GM18507 (cell line): Measurements from ENCODE around the gene WASF2.
"Not testable (repeated sequence)": the region's sequence is repeated elsewhere in the genome, so short reads cannot be mapped to it uniquely, and the experiment has no call there.

ENCODE experiments used
- DNase-seq: peaks from one replicate; pipeline ENCODE4 v3.0.0; 2011; ENCODE audit warnings: low read depth; ENCODE audit not compliant: insufficient read length; ENCODE audit errors: extremely low spot score
- FAIRE-seq: peaks from 2 replicates; lab custom pipeline; 2011; peaks lifted over from hg19 to GRCh38; lab: Jason Lieb, UNC

WASF2 gene

DNA sequence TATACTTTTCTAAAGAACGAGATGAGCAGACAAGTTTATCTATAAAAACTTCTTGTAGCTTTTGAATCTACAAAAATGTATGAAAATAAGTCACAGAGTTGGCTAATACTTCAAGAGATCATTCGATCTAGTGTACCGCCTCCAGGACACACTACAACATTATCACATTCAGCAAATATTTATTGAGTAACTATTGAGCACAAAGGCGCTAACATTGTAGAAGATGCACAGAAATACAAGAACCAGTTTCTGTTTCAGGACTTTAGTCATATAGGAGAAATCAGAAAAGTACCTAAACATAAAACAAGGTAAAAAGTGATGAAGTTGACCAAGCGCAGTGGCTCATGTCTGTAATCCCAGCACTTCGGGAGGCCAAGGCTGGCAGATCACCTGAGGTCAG lies 20.6 kb downstream of the WASF2 start:
- no peak for FAIRE-seq
- DNase-seq, result no peak

GRCh38 chr1:27468378-27468777 lies 21.6 kb downstream of the WASF2 start:
- FAIRE-seq, DNase-seq: not testable (repeated sequence)

DNA sequence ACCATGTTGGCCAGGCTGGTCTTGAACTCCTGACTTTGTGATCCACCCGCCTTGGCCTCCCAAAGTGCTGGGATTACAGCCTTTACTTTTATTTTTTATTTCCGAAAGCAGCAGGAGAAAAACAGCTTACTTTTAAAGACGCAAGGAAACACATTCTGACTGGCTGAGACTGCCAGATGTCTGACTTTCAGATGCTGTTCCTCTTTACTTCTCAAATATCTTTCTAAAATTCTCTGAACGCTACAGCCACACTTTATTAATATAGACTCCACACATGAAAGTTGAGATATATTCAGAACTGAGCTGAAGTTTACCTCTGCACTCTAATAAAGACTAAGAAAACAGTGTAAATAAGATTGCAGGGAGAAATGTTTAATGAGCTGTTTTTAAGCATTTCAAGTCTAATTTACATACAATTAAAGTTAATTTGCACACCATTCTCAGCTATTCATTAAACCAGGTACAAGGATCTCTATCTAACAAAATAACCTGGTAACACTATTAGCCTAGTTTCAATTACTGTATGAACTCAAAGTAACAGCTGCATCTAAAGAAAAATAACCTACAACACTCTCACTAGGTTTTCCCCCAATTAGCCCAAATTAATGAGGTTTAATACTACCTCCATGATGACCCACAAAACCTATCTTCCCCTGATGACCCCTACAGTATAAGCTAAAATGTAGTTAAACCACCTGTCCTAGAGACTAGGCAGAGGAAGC lies 24.9 kb downstream of the WASF2 start:
- DNase-seq (no peak), FAIRE-seq (no peak)

DNA sequence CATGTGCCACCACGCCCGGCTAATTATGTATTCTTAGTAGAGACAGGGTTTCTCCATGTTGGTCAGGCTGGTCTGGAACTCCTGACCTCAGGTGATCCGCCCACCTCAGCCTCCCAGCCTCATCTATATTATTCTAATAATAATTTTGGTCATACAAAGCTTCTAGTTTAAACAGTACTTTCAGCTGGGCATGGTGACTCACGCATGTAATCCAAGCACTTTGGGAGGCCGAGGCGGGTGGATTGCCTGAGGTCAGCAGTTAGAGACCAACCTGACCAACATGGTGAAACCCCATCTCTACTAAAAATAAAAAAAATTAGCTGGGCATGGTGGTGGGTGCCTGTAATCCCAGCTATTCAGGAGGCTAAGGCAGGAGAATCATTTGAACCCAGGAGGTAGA lies 26.1 kb downstream of the WASF2 start:
- FAIRE-seq, DNase-seq: not testable (repeated sequence)

DNA sequence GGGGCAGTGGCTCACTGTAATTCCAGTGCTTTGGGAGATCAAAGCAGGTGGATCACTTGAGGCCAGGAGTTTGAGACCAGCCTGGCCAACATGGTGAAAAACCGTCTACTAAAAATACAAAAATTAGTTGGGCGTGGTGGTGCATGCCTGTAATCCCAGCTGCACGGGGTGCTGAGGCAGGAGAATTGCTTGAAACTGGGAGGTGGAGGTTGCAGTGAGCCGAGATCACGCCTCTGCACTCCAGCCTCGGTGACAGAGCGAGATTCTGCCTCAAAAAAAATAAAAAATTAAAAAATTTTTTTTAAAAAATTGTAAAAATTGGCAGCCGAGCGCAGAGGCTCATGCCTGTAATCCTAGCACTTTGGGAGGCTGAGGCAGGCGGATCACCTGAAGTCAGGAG lies 31.4 kb downstream of the WASF2 start:
- not testable (repeated sequence) for FAIRE-seq, DNase-seq

DNA sequence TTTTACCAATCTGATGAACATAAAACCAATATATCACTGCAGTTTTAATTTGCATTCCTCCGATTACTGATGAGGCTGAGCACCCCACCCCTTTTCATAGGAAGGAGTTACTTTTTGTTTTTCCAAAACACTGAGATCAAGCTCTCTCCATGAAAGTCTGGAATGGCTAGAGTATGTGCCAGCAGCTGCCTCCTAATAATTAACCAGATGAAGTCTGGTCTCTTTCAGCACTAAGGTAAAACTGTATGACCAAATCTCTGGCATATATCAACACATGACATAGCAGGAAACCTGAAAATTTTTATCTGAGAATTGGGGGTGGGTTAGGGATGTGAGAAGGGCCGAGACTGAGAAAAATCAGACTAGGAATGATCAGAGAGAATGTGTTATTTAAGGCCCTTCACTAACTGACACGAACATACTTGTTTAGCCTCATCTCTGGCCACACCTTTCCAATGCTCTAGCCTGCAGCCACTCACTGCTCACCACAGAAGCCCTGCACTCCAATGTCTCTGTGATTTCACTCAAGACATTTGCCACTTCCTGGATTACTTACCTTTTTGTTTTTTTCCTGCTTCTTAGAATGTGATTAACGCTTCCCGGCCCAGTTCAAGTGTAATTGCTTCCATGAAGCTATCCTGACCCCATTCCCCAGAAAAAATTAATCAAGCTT lies 34.7 kb downstream of the WASF2 start:
- no peak for FAIRE-seq
- DNase-seq, result no peak

GRCh38 chr1:27454610-27455009 lies 35.4 kb downstream of the WASF2 start:
- DNase-seq, result no peak
- FAIRE-seq, result no peak

DNA sequence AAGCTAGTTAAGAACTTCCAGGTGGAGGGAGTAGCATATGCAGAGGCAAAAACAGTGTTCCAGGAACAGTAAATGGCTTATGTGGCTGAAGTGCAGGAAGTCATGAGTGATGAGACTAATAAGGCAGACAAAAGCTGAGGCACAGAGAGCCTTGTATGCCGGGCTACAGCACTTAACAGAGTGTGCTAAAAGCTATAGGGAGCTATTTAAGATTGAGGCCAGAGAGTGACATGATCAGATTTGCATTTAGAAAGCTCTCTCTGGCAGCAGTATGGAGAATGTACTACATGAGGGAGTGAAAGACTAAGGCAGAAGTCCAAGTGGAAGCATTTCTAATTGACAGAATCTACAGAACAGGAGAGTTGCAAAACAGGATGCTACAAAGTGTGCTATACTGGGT lies 38.6 kb downstream of the WASF2 start:
- no peak for DNase-seq
- no peak for FAIRE-seq

DNA sequence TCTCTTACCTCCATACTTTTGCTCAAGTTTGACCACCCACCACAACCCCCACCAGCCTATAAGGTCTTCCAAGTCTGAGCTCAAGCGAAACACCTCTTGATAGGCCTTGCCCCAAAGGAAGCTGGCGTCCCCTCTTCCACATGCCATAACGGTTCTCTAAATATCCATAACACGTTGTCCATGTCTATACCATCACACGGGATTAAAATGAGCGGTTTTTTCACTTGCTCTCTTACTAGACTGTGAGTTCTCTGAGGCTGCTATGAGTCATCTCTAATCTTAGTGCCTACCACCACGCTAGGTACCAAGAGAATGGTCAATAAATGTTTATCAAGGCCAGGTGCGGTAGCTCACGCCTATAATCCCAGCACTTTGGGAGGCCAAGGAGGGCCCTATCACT lies 41.0 kb downstream of the WASF2 start:
- no peak for DNase-seq
- no peak for FAIRE-seq

GRCh38 chr1:27447883-27448282 lies 42.1 kb downstream of the WASF2 start:
- DNase-seq (no peak), FAIRE-seq (no peak)

- DNase-seq (no peak), FAIRE-seq (peak; percentile 12)
Measured at GRCh38 chr1:27447399-27447798, 42.6 kb downstream of the WASF2 start.

DNA sequence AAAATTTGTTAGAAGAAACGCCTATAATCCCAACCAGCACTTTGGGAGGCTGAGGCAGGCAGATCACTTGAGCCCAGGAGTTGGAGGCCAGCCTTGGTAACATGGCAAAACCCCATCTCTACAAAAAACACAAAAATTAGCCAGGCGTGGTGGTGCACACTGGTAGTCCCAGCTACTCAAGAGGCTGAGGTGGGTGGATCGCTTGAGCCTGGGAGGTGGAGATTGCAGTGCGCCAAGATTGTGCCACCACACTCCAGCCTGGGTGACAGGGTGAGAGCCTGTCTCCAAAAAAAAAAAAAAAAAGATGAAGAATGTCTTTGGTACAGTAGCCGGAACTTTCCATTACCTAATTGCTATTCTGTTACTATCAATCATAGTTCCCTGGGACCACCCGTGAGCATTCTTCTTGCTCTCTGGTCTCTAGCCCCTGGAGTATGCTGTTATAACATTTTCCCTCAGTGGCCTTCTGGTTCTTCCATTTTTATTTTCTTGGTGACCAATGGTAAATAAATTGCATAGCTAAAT lies 43.4 kb downstream of the WASF2 start:
- FAIRE-seq, result no peak
- DNase-seq, result no peak

DNA sequence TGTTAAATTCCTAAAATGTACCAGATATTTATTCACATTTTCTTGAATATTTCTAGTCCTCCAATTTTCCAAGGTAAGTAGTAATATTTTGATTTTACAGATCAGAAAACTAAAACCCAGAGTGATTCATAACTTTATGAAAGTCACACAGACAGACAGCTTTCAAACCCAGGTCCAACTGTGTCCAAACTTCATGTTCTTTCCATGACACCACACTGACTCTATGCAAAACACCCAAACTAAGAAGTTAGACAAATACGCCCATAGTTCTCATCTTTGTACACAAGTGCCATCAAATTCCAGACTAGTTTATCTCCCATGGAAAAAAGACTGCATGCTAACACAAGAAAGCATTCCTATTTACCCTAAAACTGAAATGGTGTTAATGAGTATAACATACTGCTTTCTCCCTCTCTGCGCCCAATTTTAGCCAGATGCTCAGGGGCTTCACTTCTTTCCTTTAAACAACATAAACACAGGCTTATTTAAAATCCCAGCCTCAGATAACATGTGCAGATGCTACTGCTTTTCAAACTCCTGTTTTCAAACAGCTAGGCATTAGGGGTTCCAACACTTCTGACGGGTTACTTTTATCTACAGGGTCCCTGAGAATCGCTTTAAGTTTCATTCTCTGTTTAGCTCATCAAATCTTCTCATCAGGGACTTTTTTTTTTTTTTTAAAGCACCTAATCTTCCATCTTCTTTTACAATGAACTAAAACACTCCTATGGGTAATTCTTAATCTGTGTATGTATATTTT lies 44.6 kb downstream of the WASF2 start:
- no peak for DNase-seq
- FAIRE-seq, result peak; percentile 78

DNA sequence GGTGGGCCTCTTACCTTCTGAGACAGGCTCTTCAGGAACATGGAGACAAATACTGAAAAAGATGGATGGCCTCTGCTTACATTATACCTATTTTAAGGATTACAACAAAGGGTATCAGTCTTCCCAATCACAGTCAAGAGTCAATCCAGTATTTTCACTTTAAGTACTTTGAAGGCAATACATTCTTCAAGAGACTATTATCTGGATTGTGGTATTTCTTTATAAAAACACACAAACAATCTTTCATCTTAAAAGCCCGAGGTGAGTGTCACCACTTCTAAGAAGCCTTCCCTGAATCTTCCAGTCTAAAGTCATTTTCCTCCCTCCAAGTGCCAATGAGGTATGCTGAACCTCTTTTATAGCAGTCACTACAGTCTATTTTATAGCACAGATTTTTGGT lies 45.3 kb downstream of the WASF2 start:
- DNase-seq, result no peak
- no peak for FAIRE-seq

GRCh38 chr1:27439150-27439549 lies 50.8 kb downstream of the WASF2 start:
- FAIRE-seq (no peak), DNase-seq (no peak)

DNA sequence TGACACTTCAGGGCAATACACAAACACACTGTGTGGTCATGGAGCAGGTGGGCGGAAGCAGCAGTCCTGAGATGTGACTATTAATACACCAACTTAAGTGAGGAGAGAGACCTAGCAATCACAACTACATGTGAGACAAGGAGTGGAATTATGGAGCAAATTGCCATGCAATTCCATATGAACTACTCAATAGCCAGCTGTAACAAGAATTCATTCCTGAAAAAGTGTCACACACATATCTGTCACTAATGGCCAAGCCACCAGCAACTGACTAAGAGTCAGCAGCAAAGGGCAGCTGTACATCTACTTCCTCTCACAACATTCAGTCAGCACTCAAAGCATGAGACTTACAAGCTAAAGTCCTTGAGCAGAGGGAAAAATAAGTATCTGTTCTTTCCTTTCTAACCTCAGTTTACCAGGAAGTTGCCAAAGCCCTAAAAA lies 51.3 kb downstream of the WASF2 start:
- no peak for DNase-seq
- no peak for FAIRE-seq

- DNase-seq, result no peak
- peak; percentile 65 for FAIRE-seq
Measured at GRCh38 chr1:27436204-27437159, 53.5 kb downstream of the WASF2 start.

DNA sequence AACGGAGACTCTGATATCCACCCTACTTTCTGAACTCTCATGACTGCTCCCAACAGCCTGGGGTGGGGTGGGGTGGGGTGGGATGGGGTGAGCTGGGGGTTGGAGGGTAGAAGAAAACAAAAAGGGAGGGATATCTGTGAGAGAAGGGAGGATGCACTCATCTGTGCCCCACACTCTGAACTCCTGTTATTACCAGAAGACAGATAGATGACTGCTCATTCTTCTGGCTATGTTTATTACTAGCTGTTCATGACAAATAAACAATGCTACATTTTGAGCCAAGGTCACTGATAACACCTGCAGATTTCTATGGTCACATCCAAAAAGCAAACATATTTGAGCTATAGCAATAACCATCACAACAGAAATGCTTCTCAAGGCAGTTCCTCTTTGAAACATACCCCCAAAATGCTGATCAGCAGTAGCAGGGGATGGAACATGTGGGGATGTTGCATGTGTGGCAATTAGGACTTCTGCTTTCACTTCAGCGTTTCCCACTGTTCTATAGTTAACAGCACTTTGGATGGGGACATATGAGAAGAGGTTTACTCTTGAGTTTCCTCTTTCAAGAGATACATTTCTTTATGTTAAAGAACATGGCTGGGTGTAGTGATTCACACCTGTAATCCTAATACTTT lies 54.3 kb downstream of the WASF2 start:
- FAIRE-seq (peak; percentile 75), DNase-seq (no peak)

DNA sequence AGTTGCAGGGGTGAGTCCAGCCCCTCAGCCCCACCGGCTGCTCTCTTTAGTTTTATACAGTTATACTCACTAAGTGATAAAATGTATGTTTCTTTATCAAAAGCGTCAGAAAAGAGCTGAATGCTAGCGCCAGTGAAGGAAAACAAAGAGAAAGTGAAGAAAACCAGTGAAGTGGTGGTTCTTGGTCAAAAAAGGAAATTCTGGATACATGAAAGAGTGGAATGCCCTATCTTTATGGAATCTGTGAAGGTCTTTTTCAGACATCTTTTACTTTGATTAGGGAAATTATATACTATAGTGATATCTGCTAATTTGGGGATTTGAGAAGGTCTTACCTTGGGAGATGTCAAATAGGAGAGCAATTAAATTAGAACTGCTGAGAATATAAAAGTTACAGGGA lies 56.3 kb downstream of the WASF2 start:
- no peak for DNase-seq
- FAIRE-seq, result no peak
